Measurements from ENCODE around the gene YWHAB. TPM values are rescaled to one million over a fixed set of nuclear protein-coding genes. Genes with fewer than 3 reads are reported as not detected.

The YWHAB gene
- total RNA-seq, 1 experiment from 2014 or later, result 267 TPM

- no peak overlapping the region for H3K4me3 ChIP-seq (ENCODE audit: low read depth in 2 of 2, low read length in 2 of 2)
- in situ Hi-C loops (cut with HindIII; ENCODE audit: low pct_unique_long_range_greater_than_20kb, low sequenced_read_pairs) (no loop called here), intact Hi-C loops (cut with micrococcal nuclease; ENCODE audit: unreplicated experiment) (no loop called here)
- no peaks in the 10 kb centered on the region for H3K9me3 ChIP-seq (ENCODE audit: control insufficient read depth, insufficient read depth, low read depth, low read length)
- TF ChIP-seq TCF7L2 (IDR thresholded peaks at IDR 0.05; ENCODE audit: low read depth, low read length), result no peak
- no peak for TF ChIP-seq CTCF (IDR thresholded peaks at IDR 0.05)
- no peak for TF ChIP-seq REST (IDR thresholded peaks at IDR 0.05; ENCODE audit: insufficient read depth in 1 of 2, low read depth in 2 of 2, low read length in 1 of 2)
- no peak for TF ChIP-seq POLR2AphosphoS5 (IDR thresholded peaks at IDR 0.05; ENCODE audit: low read depth, low read length)
- no peak for TF ChIP-seq SIN3A (IDR thresholded peaks at IDR 0.05; ENCODE audit: borderline replicate concordance, insufficient read depth, low read depth, low read length)
- H3K27ac ChIP-seq (ENCODE audit: low read length), result no peak overlapping the region
- peaks cover 7% of the 10 kb centered on the region; the same call in 1 of the 2 replicates for H3K27me3 ChIP-seq (ENCODE audit: control insufficient read depth, insufficient read depth, low read length)
- DNase-seq (ENCODE audit: low read depth, low spot score) (no peak), ATAC-seq (no peak)
- no TSS peak for BruUV-seq (replicated peaks)
- H3K4me1 ChIP-seq (ENCODE audit: control insufficient read depth, insufficient read depth, low read length), result no peaks in the 10 kb centered on the region
- no peaks in the 10 kb centered on the region for H3K36me3 ChIP-seq (ENCODE audit: control insufficient read depth, insufficient read depth, low read length)
- ChIA-PET POLR2A (no interaction called here), CTCF (no interaction called here)
Measured at GRCh38 chr20:44837946-44838345, 47.6 kb upstream of the YWHAB start.

- CTCF ChIA-PET, result no interaction called here
Measured at GRCh38 chr20:44838521-44838920, 47.0 kb upstream of the YWHAB start.

More at GRCh38 chr20:44838521-44838920, 47.0 kb upstream of the YWHAB start:
- no peaks in the 10 kb centered on the region for H3K36me3 ChIP-seq (ENCODE audit: control insufficient read depth, insufficient read depth, low read length)
- no peak for TF ChIP-seq CTCF (IDR thresholded peaks at IDR 0.05)
- no peak for TF ChIP-seq POLR2AphosphoS5 (IDR thresholded peaks at IDR 0.05; ENCODE audit: low read depth, low read length)
- TF ChIP-seq TCF7L2 (IDR thresholded peaks at IDR 0.05; ENCODE audit: low read depth, low read length), result no peak
- no peak for TF ChIP-seq REST (IDR thresholded peaks at IDR 0.05; ENCODE audit: insufficient read depth in 1 of 2, low read depth in 2 of 2, low read length in 1 of 2)
- no peak for TF ChIP-seq SIN3A (IDR thresholded peaks at IDR 0.05; ENCODE audit: borderline replicate concordance, insufficient read depth, low read depth, low read length)
- in situ Hi-C loops (cut with HindIII; ENCODE audit: low pct_unique_long_range_greater_than_20kb, low sequenced_read_pairs), result no loop called here
- H3K27me3 ChIP-seq (ENCODE audit: control insufficient read depth, insufficient read depth, low read length), result peaks cover 7% of the 10 kb centered on the region; the same call in 1 of the 2 replicates
- no peaks in the 10 kb centered on the region for H3K9me3 ChIP-seq (ENCODE audit: control insufficient read depth, insufficient read depth, low read depth, low read length)
- no peaks in the 10 kb centered on the region for H3K4me1 ChIP-seq (ENCODE audit: control insufficient read depth, insufficient read depth, low read length)
- POLR2A ChIA-PET, result no interaction called here
- BruUV-seq (replicated peaks), result no TSS peak
- no peak overlapping the region for H3K27ac ChIP-seq (ENCODE audit: low read length)
- ATAC-seq, result no peak
- H3K4me3 ChIP-seq (ENCODE audit: low read depth in 2 of 2, low read length in 2 of 2), result no peak overlapping the region
- no peak for DNase-seq (ENCODE audit: low read depth, low spot score)
- intact Hi-C loops (cut with micrococcal nuclease; ENCODE audit: unreplicated experiment), result no loop called here
